ES-I3 (cell line): ENCODE results near the gene ZDHHC5.
"Not testable (repeated sequence)": the region's sequence is repeated elsewhere in the genome, so short reads cannot be mapped to it uniquely, and the experiment has no call there.

Source experiments
- H3K36me3 ChIP-seq: 2 replicates; pipeline ENCODE4 v1.6.1; 2013; ENCODE audit warnings: mild to moderate bottlenecking, low read length, control low read depth, moderate library complexity; ENCODE audit not compliant: insufficient read depth
- H3K4me1 ChIP-seq: 2 replicates; pipeline ENCODE4 v1.6.1; 2013; ENCODE audit warnings: mild to moderate bottlenecking, control low read depth, low read length; ENCODE audit not compliant: insufficient read depth
- H3K9ac ChIP-seq: 2 replicates; pipeline ENCODE4 v1.6.1; 2013; ENCODE audit warnings: low read depth, mild to moderate bottlenecking, low read length, moderate library complexity
- H3K9me3 ChIP-seq: 2 replicates; pipeline ENCODE4 v1.6.1; 2013; ENCODE audit warnings: mild to moderate bottlenecking, low read length, moderate library complexity; ENCODE audit not compliant: control insufficient read depth, insufficient read depth

The ZDHHC5 gene

DNA sequence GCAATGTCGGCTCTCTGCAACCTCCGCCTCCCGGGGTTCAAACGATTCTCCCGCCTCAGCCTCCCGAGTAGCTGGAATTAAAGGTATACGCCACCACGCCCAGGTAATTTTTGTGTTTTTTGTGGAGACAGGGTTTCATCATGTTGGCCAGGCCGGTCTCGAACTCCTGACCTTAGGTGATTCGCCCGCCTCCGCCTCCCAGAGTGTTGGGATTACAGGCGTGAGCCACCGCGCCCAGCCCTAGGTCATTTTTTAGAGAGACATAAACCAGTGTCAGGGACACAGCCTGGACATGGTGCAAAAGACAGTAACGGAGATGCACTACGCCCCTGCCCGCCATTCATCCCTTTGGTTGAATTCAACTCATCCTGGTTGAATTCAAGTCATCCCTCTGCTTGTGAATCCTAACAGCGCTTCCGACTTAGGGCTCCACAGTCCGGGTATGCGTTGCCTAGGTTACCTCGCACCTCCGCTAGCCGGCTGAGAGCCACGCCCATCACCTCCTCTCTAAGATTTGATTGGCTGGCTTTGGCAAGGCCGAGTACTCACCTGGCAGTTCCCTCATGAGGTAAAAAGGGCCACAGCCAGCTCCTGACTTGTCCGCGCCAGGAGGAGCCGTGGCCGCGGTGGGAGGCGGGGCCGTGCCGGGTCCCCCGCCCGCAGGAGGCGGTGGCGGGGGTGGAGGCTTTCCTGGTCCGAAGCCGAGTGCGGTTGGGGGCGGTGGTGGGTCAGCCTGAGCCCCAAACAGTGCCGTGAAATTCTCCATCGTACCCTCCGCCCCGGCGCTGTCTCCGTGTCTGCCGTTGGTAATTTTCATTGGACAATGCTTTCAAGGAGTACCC is 43.7 kb downstream of the ZDHHC5 start, which contains the start of gene MED19:
MED19 (minus strand) TSS at position 802 of the 842 bp plus-strand sequence; CDS start at position 766, 36 bp downstream.
- peaks cover 11% of the 10 kb centered on the region; the same call in 1 of the 2 replicates for H3K4me1 ChIP-seq
- H3K9ac ChIP-seq, result peak within 1 kb of the TSS; percentile 76
- H3K36me3 ChIP-seq, result no peaks in the 10 kb centered on the region
- no peaks in the 10 kb centered on the region for H3K9me3 ChIP-seq

DNA sequence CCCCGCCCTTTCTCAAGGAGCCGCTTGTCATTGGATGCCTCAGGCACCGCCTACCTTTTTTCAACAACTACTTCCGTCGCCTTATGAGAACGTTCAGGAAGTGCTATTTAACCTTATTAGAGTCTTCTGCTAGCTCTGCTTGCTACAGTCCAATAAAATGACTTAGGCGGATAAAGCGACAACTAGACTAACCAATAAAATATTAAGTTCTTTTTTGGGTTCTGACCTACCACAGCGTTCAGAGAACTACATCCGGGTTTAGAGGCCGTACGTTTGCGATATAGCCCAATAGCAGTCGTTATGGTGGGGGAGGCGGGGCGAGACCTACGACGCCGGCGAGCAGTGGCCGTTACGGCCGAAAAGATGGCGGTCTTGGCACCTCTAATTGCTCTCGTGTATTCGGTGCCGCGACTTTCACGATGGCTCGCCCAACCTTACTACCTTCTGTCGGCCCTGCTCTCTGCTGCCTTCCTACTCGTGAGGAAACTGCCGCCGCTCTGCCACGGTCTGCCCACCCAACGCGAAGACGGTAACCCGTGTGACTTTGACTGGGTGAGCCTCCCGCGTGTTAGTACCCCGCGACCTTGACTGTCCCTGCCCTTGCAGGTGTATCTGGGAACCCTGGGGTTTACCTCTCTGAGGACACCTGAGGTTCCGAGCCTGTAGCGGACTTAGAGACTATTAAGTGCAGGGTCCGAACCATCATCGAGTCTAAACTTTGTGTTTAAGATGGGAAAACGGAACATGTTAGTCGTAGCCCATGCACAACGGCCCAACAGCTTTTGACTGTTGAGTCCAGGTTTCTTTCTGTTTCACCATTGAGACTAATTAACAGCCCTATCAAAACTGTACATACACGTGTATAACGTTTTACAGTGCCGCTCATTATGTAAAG is 44.6 kb downstream of the ZDHHC5 start, which contains the start of gene TMX2:
TMX2 (plus strand) TSS at position 338 of the 895 bp plus-strand sequence; CDS start at position 364, 26 bp downstream.
- Histone ChIP-seq H3K9ac (peak within 1 kb of the TSS; percentile 76), H3K4me1 (peaks cover 11% of the 10 kb centered on the region; the same call in 1 of the 2 replicates), H3K9me3 (no peaks in the 10 kb centered on the region), H3K36me3 (no peaks in the 10 kb centered on the region)

DNA sequence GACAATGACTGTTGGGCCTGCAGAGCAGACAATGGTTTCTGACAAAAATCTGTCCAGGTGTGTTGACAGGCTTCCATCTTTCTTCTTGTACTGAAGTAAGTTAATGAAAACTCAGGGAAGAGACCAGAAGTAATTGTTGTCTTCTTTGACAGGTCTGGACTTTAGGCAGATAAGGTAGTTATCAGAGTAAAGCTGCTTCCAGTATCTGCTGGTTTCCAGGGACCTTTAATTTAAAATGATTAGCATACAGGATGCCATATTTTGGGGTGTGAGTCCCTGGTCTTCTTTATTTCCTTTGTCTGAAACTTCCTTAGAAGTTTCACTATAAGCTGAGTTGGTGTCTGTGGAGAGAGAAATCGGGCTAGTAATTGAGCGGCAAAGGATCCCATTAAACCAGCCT is 45.9 kb downstream of the ZDHHC5 start:
- Histone ChIP-seq H3K4me1 (peaks cover 11% of the 10 kb centered on the region; the same call in 1 of the 2 replicates), H3K9me3 (no peaks in the 10 kb centered on the region), H3K36me3 (no peaks in the 10 kb centered on the region; the same call in 1 of the 2 replicates), H3K9ac (peak overlapping the region; percentile 76)

DNA sequence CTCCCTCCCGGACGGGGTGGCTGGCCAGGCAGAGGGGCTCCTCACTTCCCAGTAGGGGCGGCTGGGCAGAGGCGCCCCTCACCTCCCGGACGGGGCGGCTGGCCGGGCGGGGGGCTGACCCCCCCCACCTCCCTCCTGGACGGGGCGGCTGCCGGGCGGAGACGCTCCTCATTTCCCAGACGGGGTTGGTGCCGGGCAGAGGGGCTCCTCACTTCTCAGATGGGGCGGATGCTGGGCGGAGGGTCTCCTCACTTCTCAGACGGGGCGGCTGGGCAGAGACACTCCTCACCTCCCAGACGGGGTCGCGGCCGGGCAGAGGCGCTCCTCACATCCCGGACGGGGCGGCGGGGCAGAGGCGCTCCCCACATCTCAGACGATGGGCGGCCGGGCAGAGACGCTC is 48.8 kb downstream of the ZDHHC5 start:
- H3K36me3 ChIP-seq, H3K4me1 ChIP-seq, H3K9me3 ChIP-seq, H3K9ac ChIP-seq: not testable (repeated sequence)

DNA sequence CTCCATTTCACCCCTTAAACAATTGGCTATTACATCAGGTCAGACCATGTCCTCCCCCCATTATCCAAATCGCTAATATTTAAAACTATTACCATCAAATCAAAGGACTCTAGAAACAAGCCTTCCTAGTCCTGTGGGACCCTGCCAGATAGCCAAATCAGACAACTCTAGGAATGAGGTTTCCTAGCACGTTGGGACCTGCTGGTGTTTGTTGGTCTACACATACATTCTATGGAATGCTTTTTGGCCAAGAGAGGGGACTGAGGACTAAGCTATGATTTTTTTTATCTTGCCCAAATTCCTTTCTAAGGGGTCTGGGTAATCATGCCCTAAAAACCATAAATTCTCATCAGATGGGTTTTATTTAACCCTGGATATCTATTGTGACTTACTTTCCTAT is 59.3 kb downstream of the ZDHHC5 start:
- Histone ChIP-seq H3K9me3 (no peaks in the 10 kb centered on the region), H3K9ac (no peak overlapping the region), H3K36me3 (no peaks in the 10 kb centered on the region), H3K4me1 (peaks cover 9% of the 10 kb centered on the region)

DNA sequence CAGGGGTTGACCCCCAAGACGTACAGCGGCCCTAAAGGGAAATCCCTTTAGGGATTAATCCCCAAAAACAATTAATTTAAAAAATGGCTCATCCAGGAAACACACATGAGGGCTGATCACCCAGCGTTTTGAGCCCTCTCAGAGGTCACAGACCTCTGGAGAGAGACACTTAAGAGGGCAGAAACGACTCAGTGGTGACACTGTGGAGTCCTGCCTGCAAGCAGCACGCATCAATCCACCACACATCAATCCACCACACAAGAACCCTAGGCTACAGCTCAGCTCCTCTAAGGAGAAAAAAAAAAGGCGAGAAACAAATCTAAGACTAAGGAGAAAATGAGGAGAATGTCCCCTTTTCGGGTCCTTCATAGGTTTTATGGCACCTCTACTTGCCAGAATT is 60.9 kb downstream of the ZDHHC5 start:
- Histone ChIP-seq H3K9ac (no peak overlapping the region), H3K9me3 (no peaks in the 10 kb centered on the region), H3K36me3 (no peaks in the 10 kb centered on the region), H3K4me1 (peaks cover 9% of the 10 kb centered on the region)

DNA sequence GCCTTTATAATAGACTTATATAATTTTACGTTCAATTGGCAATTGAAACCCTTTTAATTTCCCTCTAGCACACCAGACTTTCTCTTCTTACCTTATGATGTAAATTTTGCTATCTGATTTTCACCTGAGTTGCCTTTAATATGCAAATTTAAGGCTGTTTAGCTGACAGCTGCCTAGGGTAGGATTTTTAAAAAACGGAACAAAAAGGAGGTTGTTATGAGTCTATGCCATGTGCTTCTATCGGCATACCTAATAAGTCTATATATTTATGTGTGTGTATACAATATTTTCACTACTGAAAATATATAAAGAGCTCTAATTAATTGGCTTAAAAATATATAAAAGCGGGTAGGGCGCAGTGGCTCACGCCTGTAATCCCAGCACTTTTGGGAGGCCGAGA is 61.6 kb downstream of the ZDHHC5 start:
- Histone ChIP-seq H3K9me3 (no peaks in the 10 kb centered on the region), H3K4me1 (peaks cover 9% of the 10 kb centered on the region), H3K9ac (no peak overlapping the region), H3K36me3 (no peaks in the 10 kb centered on the region)

DNA sequence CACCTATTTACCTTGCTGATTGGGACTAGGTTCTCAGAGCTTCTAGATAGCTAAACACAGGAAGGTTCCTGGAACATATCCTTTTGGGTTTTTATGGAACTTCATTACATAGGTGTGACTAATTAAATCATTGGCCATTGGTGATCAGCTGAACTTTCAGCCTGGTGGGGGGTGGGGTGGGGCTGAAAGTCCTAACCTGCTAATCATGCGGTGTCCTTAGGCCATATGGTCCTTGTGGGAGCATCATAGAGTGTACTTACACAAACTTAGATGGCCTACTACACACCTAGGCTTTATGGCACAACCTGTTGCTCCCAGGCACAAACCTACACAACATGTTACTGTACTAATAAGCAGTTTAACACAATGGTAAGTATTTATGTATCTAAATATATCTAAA is 64.7 kb downstream of the ZDHHC5 start:
- Histone ChIP-seq H3K9ac (no peak overlapping the region), H3K9me3 (no peaks in the 10 kb centered on the region), H3K36me3 (peaks cover 3% of the 10 kb centered on the region; the same call in 1 of the 2 replicates), H3K4me1 (peaks cover 15% of the 10 kb centered on the region)

DNA sequence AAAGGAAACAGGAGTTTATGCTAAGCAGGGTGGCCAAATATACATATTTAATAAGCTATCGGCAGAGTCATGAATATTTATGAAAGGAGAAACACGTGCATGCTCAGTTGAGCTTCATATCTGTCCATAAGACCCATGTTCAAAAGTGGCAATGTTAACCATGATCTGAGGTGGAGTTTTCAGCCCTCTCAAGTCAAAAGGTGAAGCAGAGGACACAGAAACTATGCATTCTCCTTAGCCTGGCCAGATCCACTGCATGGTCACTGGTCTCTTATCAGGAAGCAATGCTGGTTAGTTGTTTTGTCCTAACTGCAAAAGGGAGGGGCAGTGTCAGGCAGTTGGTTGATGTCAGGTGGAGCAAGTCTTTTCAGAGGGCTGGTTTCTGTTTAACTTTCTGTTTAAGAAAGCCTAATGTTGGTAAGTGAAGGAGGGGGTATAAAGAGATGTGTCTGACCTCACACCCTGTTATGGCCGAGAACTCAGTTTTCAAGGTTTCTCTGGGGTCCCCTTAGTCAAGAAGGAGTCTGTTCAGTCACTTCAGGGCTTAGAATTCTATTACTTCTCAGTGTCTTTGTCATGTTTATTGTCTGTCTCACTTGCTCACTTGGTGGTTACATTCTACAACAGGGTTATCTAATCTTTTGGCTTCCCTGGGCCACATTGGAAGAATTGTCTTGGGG is 67.8 kb downstream of the ZDHHC5 start:
- Histone ChIP-seq H3K4me1 (0 out of 2 replicates have a peak, but pooled peaks cover 6% of the 10 kb centered on the region), H3K36me3 (peaks cover 4% of the 10 kb centered on the region), H3K9ac (no peak overlapping the region), H3K9me3 (no peaks in the 10 kb centered on the region)

DNA sequence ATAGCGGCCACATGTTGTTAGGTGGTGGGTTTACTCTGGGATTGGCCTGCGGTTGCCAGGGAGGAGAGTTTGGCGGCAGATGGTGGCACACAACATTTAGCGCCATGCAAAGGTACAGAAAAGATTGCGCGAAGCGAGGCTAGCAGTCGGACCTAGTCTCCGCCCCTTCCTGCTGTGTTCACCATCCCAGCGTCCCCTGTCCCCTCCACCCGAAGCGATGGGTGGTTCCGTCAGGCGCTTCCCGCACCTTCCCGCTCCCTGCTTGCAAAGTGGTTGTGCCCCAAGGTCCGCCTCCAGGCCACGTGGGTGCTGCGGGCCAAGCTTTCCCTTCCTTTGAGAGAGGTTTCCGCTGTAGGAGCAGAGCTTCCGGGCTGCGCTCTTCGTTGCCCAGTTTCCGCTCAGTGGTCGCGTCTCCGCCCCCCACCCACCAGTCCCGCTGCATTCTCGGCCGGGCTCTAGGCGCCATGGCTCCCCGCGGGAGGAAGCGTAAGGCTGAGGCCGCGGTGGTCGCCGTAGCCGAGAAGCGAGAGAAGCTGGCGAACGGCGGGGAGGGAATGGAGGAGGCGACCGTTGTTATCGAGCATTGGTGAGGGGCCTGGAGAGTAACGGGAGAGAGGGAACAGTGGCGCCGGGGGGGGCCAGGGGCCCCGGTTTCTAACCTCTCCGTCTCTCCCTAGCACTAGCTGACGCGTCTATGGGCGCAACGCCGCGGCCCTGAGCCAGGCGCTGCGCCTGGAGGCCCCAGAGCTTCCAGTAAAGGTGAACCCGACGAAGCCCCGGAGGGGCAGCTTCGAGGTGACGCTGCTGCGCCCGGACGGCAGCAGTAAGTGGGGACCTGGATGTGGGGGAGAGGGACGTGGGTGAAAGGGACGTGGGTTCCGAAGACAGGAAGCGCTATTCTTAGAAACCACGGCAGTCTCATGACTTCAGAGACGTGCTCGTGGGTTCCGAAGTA is 73.5 kb downstream of the ZDHHC5 start, which contains the start of gene SELENOH:
SELENOH (plus strand) TSS at position 360 of the 955 bp plus-strand sequence; CDS start at position 465, 105 bp downstream.
- Histone ChIP-seq H3K9me3 (no peaks in the 10 kb centered on the region), H3K4me1 (peaks cover 6% of the 10 kb centered on the region; the same call in 1 of the 2 replicates), H3K36me3 (peaks cover 13% of the 10 kb centered on the region), H3K9ac (peak within 1 kb of the TSS; percentile 99)

DNA sequence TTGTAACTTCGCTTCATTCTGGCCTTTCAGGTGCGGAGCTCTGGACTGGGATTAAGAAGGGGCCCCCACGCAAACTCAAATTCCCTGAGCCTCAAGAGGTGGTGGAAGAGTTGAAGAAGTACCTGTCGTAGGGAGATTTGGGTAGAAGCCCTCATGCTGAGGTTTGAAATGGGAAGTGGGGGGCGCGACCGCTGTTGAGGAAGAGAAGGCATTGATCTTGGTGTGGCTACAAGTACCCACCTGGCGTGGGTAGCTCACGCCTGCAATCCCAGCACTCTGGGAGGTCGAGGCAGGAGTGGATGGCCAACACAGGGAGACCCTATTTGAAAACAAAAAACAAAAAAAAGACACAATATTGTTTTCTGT is 74.2 kb downstream of the ZDHHC5 start:
- Histone ChIP-seq H3K36me3 (peaks cover 13% of the 10 kb centered on the region), H3K9ac (peak overlapping the region; percentile 99)

DNA sequence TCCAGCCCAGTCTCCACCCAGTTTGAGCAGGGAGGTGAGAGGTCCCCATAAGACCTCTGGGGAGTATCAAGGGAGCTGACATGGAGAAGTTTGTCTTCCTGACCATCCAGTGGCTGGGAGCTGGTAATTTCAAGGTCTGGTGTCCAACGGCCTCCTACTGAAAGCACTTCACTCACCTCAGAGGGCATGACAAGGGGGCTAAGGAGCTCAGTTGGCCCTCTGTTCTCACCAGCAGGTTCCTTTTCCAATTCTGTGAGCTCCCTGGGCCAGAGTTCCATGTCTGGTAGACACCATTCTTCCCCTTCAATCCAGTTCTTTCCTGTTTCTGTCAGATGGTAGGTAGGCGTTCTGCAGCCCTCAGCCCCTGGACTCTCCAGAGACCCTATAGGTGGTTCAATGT is 76.4 kb downstream of the ZDHHC5 start:
- H3K36me3 ChIP-seq, result peaks cover 8% of the 10 kb centered on the region; the same call in 1 of the 2 replicates
- no peak overlapping the region for H3K9ac ChIP-seq
- peaks cover 6% of the 10 kb centered on the region; the same call in 1 of the 2 replicates for H3K4me1 ChIP-seq
- H3K9me3 ChIP-seq, result no peaks in the 10 kb centered on the region

More for the DNA sequence above, 74.2 kb downstream of the ZDHHC5 start:
- Histone ChIP-seq H3K9me3 (no peaks in the 10 kb centered on the region), H3K4me1 (peaks cover 6% of the 10 kb centered on the region; the same call in 1 of the 2 replicates)

DNA sequence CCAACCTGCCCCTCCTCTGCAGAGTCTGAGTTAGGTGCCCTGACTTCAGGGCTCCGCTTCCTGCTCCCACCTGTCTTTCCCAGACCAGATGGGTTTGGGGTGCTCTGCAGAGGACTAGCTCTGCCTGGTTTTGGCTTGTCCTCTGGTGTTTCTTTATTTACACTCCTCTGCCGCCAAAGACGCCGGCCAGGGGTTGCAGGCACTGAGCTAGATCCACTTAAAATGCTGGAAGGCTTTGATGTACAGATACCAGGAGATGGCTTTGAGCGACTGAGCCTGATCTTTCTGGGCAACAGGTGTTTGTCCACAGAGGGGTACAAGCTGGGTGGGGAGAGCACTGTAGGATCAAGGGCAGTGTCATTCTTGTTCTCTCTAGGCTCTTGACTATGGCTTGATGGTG is 77.3 kb downstream of the ZDHHC5 start:
- H3K9me3 ChIP-seq, result no peaks in the 10 kb centered on the region

More for the DNA sequence above, 77.3 kb downstream of the ZDHHC5 start:
- Histone ChIP-seq H3K9ac (no peak overlapping the region), H3K4me1 (peaks cover 6% of the 10 kb centered on the region; the same call in 1 of the 2 replicates), H3K36me3 (peaks cover 8% of the 10 kb centered on the region; the same call in 1 of the 2 replicates)
